Aorta (tissue), 4 donors: Measurements from ENCODE around the gene KRTAP5-7. TPM values are rescaled to one million over a fixed set of nuclear protein-coding genes. Genes with fewer than 3 reads are reported as not detected.

Experiments
- polyA plus RNA-seq, 2 donors: library from polyadenylated mRNA; stranded (reverse); fragments of 200-250 nt; gene quantifications; one replicate each; pipeline ENCODE4 v1.2.3, GENCODE V29; 2013
- total RNA-seq, 2 donors: library from RNA; stranded (reverse); fragmentation: NEBNext Ultra II Directional; extraction: Animal tissue kit (Norgen Biotek cat#: 25700); gene quantifications; one replicate each; pipeline ENCODE4 v1.2.1, GENCODE V29; 2021
- donor health status: healthy with polysubstance abuse.
- donor health status: Bipolar disorder and iron deficiency.
- donor health status: DM: no; HTN: no; CAD: no.
- donor health status: DM: yes; HTN: yes; CAD: no.

The KRTAP5-7 gene
- total and polyA plus RNA-seq, 4 donors = 0.39 to 0.63 TPM; not detected in 2

Other genes with a start within 250 kb of the KRTAP5-7 start
- gene DHCR7, start 78.9 kb upstream of the KRTAP5-7 start, total RNA-seq = 10 to 100 TPM; 22.0 to 27.8 TPM
- gene DHCR7, start 78.9 kb upstream of the KRTAP5-7 start, polyA plus RNA-seq = 1 to 10 TPM; 4.2 to 4.3 TPM
- 10 to 100 TPM; 52.1 to 88.3 TPM for gene NADSYN1, start 74.1 kb upstream of the KRTAP5-7 start, total RNA-seq
- 100 to 1,000 TPM in 1 of 2 donors, 10 to 100 TPM in 1; 22.7 to 137 TPM for gene NADSYN1, start 74.1 kb upstream of the KRTAP5-7 start, polyA plus RNA-seq
- gene KRTAP5-8, start 10.8 kb downstream of the KRTAP5-7 start, total RNA-seq = under 1 TPM in 1 of 2 donors, not detected in 1; 0.42 TPM
- not detected for gene KRTAP5-8, start 10.8 kb downstream of the KRTAP5-7 start, polyA plus RNA-seq
- gene KRTAP5-9, start 21.2 kb downstream of the KRTAP5-7 start, total RNA-seq = under 1 TPM in 1 of 2 donors, not detected in 1; 0.57 TPM
- under 1 TPM in 1 of 2 donors, not detected in 1; 0.41 TPM for gene KRTAP5-9, start 21.2 kb downstream of the KRTAP5-7 start, polyA plus RNA-seq
- gene KRTAP5-10, start 38.3 kb downstream of the KRTAP5-7 start, total RNA-seq = not detected
- gene KRTAP5-10, start 38.3 kb downstream of the KRTAP5-7 start, polyA plus RNA-seq = under 1 TPM; 0.15 to 0.75 TPM
- not detected for gene KRTAP5-11, start 55.6 kb downstream of the KRTAP5-7 start, total RNA-seq
- gene KRTAP5-11, start 55.6 kb downstream of the KRTAP5-7 start, polyA plus RNA-seq = not detected